ENCODE data around the gene CRCP.

DNA sequence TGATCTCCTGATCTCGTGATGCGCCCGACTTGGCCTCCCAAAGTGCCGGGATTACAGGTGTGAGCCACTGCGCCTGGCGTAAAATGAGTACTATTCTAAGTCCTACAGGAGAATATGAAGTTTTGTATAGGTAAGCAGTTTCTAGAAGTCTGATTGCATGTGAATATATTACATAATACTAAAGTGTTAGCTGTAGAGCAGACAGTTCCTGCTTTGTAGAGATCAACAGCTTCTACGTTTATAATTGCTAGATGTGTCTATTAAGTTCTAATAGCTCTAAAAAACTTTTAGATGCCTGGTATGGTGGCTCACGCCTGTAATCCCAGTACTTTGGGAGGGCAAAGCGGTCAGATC is 8.5 kb downstream of the CRCP start:
- TF ChIP-seq CTCF (IDR thresholded peaks at IDR 0.05): no peak
- no peak for TF ChIP-seq POLR2A (IDR thresholded peaks at IDR 0.05)
- TF ChIP-seq EP300 (IDR thresholded peaks at IDR 0.05): no peak

Measured in stomach (tissue), 4 donors.